Nephron progenitor cell (in vitro differentiated cells): ENCODE results near the gene RAI1.

Experiments used
- DNase-seq: peaks from one replicate; pipeline ENCODE4 v3.0.0; 2021
- H3K27ac Mint-ChIP-seq: 2 replicates; pipeline ENCODE4 v1.8.0; 2021; ENCODE audit warnings: mild to moderate bottlenecking, moderate library complexity, mixed read lengths
- H3K27me3 Mint-ChIP-seq: 2 replicates; pipeline ENCODE4 v1.8.0; 2021; ENCODE audit warnings: mild to moderate bottlenecking, low read depth, mixed read lengths; ENCODE audit not compliant: poor library complexity
- H3K36me3 Mint-ChIP-seq: 2 replicates; pipeline ENCODE4 v1.8.0; 2021; ENCODE audit warnings: low read depth, mixed read lengths
- H3K4me1 Mint-ChIP-seq: 2 replicates; pipeline ENCODE4 v1.8.0; 2021; ENCODE audit warnings: mixed read lengths
- H3K4me3 Mint-ChIP-seq: 2 replicates; pipeline ENCODE4 v1.8.0; 2021; ENCODE audit warnings: mild to moderate bottlenecking, moderate library complexity, mixed read lengths
- H3K9me3 Mint-ChIP-seq: 2 replicates; pipeline ENCODE4 v1.8.0; 2021; ENCODE audit warnings: mild to moderate bottlenecking, moderate library complexity, mixed read lengths
- TF ChIP-seq, protein P1 (sequence below): fragments of 200-600 bp; sonication (generic); IDR thresholded peaks from 2 replicates; pipeline ENCODE4 v1.5.0; 2021; ENCODE audit warnings: antibody characterized with exemption

RAI1 gene

DNA sequence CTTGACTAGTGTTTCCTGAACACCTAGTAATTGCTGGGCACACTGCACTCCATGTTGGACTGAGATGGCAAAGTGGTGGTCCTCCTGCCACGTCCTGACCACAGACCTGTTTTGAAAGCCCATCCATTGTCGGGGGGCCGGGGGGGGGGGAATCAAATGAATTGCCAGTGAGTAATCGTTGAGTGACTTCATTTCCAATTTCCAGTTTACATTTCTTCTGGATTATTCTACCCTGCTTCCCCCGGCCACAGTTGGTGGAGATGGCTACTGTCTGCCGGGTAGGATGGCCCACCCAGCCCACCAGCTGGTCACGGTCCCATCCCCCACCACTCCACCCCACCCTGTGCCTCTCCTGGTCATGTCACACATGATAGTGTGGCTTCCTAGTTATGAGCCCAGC lies 18.2 kb downstream of the RAI1 start:
- Mint-ChIP-seq H3K36me3 (peaks cover 2% of the 10 kb centered on the region), H3K9me3 (no peaks in the 10 kb centered on the region), H3K4me1 (peaks cover 91% of the 10 kb centered on the region), H3K27me3 (peaks cover 26% of the 10 kb centered on the region), H3K4me3 (peak overlapping the region; percentile 74), H3K27ac (no peak overlapping the region)
- no peak for DNase-seq
- TF ChIP-seq, protein P1, sequence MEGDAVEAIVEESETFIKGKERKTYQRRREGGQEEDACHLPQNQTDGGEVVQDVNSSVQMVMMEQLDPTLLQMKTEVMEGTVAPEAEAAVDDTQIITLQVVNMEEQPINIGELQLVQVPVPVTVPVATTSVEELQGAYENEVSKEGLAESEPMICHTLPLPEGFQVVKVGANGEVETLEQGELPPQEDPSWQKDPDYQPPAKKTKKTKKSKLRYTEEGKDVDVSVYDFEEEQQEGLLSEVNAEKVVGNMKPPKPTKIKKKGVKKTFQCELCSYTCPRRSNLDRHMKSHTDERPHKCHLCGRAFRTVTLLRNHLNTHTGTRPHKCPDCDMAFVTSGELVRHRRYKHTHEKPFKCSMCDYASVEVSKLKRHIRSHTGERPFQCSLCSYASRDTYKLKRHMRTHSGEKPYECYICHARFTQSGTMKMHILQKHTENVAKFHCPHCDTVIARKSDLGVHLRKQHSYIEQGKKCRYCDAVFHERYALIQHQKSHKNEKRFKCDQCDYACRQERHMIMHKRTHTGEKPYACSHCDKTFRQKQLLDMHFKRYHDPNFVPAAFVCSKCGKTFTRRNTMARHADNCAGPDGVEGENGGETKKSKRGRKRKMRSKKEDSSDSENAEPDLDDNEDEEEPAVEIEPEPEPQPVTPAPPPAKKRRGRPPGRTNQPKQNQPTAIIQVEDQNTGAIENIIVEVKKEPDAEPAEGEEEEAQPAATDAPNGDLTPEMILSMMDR = no peak

DNA sequence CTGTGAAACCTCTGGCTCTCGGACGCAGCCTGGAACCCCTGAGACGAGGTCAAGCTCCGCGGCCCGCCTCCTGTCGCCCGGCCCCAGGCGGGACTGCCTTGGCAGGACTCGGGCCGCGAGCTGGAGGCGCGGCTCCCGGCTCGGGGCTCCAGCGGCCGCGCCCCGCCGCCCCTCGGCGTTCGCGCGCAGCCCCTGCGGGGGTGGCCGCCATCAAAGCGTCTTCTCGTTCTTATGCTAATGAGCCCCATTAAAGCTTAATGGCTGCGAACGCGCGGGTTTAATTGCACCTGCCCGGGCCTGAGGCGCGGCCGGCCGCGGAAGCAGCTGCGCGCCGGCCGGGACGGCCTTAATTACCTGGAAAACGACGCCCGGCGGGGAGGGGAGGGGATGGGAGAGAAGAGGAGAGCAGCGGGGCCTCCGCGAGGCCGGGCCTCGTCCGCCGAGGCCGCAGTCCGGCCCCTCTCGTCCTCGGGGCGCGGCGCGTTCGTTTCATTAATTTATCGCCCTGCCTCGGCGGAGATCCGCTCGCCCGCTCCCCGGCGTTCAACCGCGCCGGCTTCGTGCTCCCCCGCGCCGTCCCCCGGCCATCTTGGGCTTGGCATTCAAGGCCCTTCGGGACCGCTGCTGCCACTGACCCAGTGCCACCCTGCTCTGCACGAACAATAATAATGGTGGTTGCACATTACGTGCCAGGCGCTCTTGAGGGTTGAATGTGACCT lies 19.2 kb downstream of the RAI1 start:
- Mint-ChIP-seq H3K4me1 (peaks cover 96% of the 10 kb centered on the region), H3K27ac (no peak overlapping the region), H3K27me3 (peaks cover 26% of the 10 kb centered on the region), H3K9me3 (no peaks in the 10 kb centered on the region), H3K4me3 (peak overlapping the region; percentile 71), H3K36me3 (peaks cover 11% of the 10 kb centered on the region)
- DNase-seq = peak; percentile 56
- TF ChIP-seq, protein P1 = no peak

DNA sequence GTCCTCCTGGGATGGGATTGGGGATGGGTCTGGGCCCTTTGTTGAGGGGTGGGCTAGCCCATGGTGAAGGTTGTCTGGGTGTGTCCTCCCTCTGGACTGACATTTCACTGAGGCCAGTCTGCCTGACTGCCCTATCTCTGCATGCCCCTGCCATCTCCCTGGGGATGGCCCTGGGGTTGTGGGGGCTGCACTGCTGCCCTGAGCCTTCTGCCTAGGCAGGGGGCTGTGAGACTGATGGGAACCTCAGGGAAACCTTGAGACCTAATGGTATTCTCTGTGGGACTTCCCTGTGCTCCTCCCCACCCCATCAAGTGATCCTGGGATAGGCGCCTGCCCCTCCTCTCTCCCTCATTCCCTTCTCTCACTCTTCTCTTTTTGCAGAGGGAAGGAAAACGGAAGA lies 19.9 kb downstream of the RAI1 start:
- Mint-ChIP-seq H3K27me3 (peaks cover 29% of the 10 kb centered on the region), H3K4me1 (peaks cover 92% of the 10 kb centered on the region), H3K4me3 (peak overlapping the region; percentile 71), H3K27ac (no peak overlapping the region), H3K9me3 (no peaks in the 10 kb centered on the region), H3K36me3 (peaks cover 16% of the 10 kb centered on the region)
- no peak for DNase-seq
- TF ChIP-seq, protein P1 = no peak

DNA sequence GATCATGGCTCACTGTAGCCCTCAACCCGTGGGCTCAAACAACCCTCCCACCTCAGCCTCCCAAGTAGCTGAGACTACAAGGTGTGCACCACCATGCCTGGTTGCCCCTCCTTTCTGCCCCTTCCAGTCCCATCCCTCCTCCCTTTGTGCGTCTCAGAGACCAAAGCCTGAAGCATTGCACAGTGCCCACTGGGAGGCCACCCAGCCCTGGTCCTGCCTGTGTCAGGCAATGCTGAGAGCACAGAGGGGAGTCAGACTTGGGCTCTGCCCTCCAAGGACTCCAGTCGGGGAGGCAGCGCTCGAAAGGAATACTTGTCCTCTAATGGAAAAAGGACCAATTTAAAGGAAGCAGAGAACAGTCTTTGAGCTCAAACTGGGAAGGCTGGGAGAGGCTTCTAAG lies 20.4 kb downstream of the RAI1 start:
- H3K27ac Mint-ChIP-seq = no peak overlapping the region
- H3K36me3 Mint-ChIP-seq = peaks cover 17% of the 10 kb centered on the region
- H3K9me3 Mint-ChIP-seq = no peaks in the 10 kb centered on the region
- peaks cover 26% of the 10 kb centered on the region for H3K27me3 Mint-ChIP-seq
- TF ChIP-seq, protein P1 = no peak
- DNase-seq = no peak
- peak overlapping the region; percentile 71 for H3K4me3 Mint-ChIP-seq
- H3K4me1 Mint-ChIP-seq = peaks cover 92% of the 10 kb centered on the region

DNA sequence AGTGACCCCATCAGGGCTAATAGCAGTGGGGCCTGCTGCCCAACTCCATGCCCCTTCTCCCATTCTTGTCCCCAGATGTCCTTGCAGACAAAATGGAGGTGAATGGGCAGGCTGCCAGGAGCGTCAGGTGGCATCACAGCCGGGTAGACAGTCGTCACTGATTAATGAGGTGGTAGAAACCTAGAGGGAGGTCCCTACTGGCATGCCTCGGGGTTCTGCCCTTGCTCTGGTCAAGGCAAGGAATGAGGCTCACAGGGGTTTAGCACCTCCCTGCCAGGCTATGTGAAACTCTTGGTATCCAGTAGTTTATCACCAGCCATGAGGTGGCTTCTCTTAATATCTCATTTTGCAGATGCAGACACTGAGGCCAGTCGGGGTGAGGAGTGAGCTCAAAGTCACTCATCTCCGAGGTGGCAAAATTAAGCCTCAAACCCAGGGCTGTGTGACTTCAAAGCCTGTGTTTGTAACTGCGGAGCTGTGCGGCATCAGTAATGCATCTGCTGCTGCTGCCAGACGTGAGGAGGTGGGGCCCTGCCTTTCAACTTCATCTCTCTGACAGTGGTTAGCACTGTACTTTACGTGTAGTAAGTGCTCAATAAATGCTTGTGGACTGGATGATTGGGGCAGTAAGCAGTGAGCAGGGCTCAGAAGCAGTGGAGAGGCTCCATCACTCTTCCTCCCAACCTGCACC lies 21.3 kb downstream of the RAI1 start:
- DNase-seq = no peak
- peaks cover 29% of the 10 kb centered on the region for H3K27me3 Mint-ChIP-seq
- H3K4me1 Mint-ChIP-seq = peaks cover 87% of the 10 kb centered on the region
- peaks cover 17% of the 10 kb centered on the region for H3K36me3 Mint-ChIP-seq
- TF ChIP-seq, protein P1 = no peak
- H3K9me3 Mint-ChIP-seq = no peaks in the 10 kb centered on the region
- peak overlapping the region; percentile 58 for H3K4me3 Mint-ChIP-seq
- peak overlapping the region; percentile 95 for H3K27ac Mint-ChIP-seq
